Neural cell (in vitro differentiated cells): ENCODE measurements around the gene MAP2K6. TPM values are rescaled to one million over a fixed set of nuclear protein-coding genes. Genes with fewer than 3 reads are reported as not detected.

ENCODE experiments used
- H2AFZ ChIP-seq: fragments of 200-600, 300-800 bp; sonication (generic), shearing (Covaris generic); 2 replicates; pipeline ENCODE4 v1.6.0; 2014; ENCODE audit warnings: low read depth, mild to moderate bottlenecking, antibody characterized with exemption, low read length, moderate library complexity
- H3F3A ChIP-seq: fragments of 200-600 bp; shearing (Covaris generic); 2 replicates; pipeline ENCODE4 v1.6.1; 2016; ENCODE audit warnings: mild to moderate bottlenecking, moderate library complexity, mixed read lengths, antibody characterized with exemption, low read length; ENCODE audit not compliant: insufficient read depth, poor library complexity, severe bottlenecking
- H3K27ac ChIP-seq: fragments of 200-600, 300-800 bp; sonication (generic), shearing (Covaris generic); 2 replicates; pipeline ENCODE4 v1.5.1; 2014; ENCODE audit warnings: mild to moderate bottlenecking, low read length, moderate library complexity
- H3K27me3 ChIP-seq: fragments of 300-800, 200-600 bp; sonication (generic), shearing (Covaris generic); 2 replicates; pipeline ENCODE4 v1.6.0; 2014; ENCODE audit warnings: mild to moderate bottlenecking, low read depth, low read length, moderate library complexity; ENCODE audit not compliant: insufficient read depth
- H3K36me3 ChIP-seq: fragments of 300-800, 200-600 bp; sonication (generic), shearing (Covaris generic); 2 replicates; pipeline ENCODE4 v1.5.1; 2014; ENCODE audit warnings: mild to moderate bottlenecking, antibody characterized with exemption, low read length, moderate library complexity; ENCODE audit not compliant: insufficient read depth
- H3K4me2 ChIP-seq: fragments of 300-800, 200-600 bp; sonication (generic), shearing (Covaris generic); 2 replicates; pipeline ENCODE4 v1.6.0; 2014; ENCODE audit warnings: mild to moderate bottlenecking, low read length
- H3K4me3 ChIP-seq: fragments of 300-800, 200-600 bp; sonication (generic), shearing (Covaris generic); 2 replicates; pipeline ENCODE4 v1.5.1; 2014; ENCODE audit warnings: mild to moderate bottlenecking, low read length, moderate library complexity
- H3K79me2 ChIP-seq: fragments of 200-600 bp; shearing (Covaris generic); replicated peaks from 2 replicates; pipeline ENCODE4 v1.6.0; 2014; ENCODE audit warnings: mild to moderate bottlenecking, low read length, moderate library complexity; ENCODE audit not compliant: insufficient read depth
- H3K9ac ChIP-seq: fragments of 300-800, 200-600 bp; sonication (generic), shearing (Covaris generic); 2 replicates; pipeline ENCODE4 v1.6.1; 2016; ENCODE audit warnings: mild to moderate bottlenecking, low read length, mixed read lengths
- H3K9me2 ChIP-seq: fragments of 200-600 bp; shearing (Covaris generic); 2 replicates; pipeline ENCODE4 v1.6.1; 2016; ENCODE audit warnings: mild to moderate bottlenecking, low read length, mixed read lengths; ENCODE audit not compliant: insufficient read depth
- H3K9me3 ChIP-seq: fragments of 200-600, 300-800 bp; sonication (generic), shearing (Covaris generic); 2 replicates; pipeline ENCODE4 v1.6.1; 2016; ENCODE audit warnings: mild to moderate bottlenecking, mixed run types, low read length, moderate library complexity, mixed read lengths
- H4K20me1 ChIP-seq: fragments of 200-600 bp; shearing (Covaris generic); 2 replicates; pipeline ENCODE4 v1.6.1; 2016; ENCODE audit warnings: mild to moderate bottlenecking, mixed run types; ENCODE audit not compliant: insufficient read depth
- CTCF ChIP-seq: fragments of 450-650 bp; IDR thresholded peaks from 2 replicates; pipeline ENCODE4 v1.5.1; 2014; ENCODE audit warnings: antibody characterized with exemption, mild to moderate bottlenecking, moderate library complexity; ENCODE audit not compliant: poor library complexity, severe bottlenecking
- EP300 ChIP-seq: fragments of 450-650 bp; conservative IDR thresholded peaks from 2 replicates; pipeline ENCODE4 v1.6.1; 2014; ENCODE audit warnings: antibody characterized with exemption, mild to moderate bottlenecking, moderate library complexity; ENCODE audit not compliant: poor library complexity, severe bottlenecking
- EZH2 ChIP-seq: fragments of 200-600, 300-800 bp; shearing (Covaris generic), sonication (generic); IDR thresholded peaks from 2 replicates; pipeline ENCODE4 v1.6.1; 2014; ENCODE audit warnings: antibody characterized with exemption, low read length, borderline replicate concordance, mild to moderate bottlenecking; ENCODE audit not compliant: insufficient read depth, poor library complexity, severe bottlenecking
- MXI1 ChIP-seq: fragments of 450-650 bp; conservative IDR thresholded peaks from 2 replicates; pipeline ENCODE4 v1.6.1; 2014; ENCODE audit warnings: antibody characterized with exemption, mild to moderate bottlenecking; ENCODE audit not compliant: poor library complexity, severe bottlenecking
- POLR2AphosphoS5 ChIP-seq: IDR thresholded peaks from 2 replicates; pipeline ENCODE4 v1.6.1; 2012
- RAD21 ChIP-seq: fragments of 450-650 bp; conservative IDR thresholded peaks from 2 replicates; pipeline ENCODE4 v1.6.1; 2014; ENCODE audit warnings: antibody characterized with exemption, mild to moderate bottlenecking, moderate library complexity
- REST ChIP-seq: IDR thresholded peaks from 2 replicates; pipeline ENCODE4 v1.6.1; 2012; ENCODE audit warnings: borderline replicate concordance
- SMC3 ChIP-seq: fragments of 450-650 bp; conservative IDR thresholded peaks from 2 replicates; pipeline ENCODE4 v1.6.1; 2014; ENCODE audit warnings: antibody characterized with exemption, mild to moderate bottlenecking, moderate library complexity; ENCODE audit not compliant: poor library complexity
- TAF1 ChIP-seq: IDR thresholded peaks from 2 replicates; pipeline ENCODE4 v1.6.1; 2012; ENCODE audit warnings: low read depth
- polyA plus RNA-seq: library from polyadenylated mRNA; depleted of rRNA; stranded (reverse); fragments of >200 nt; gene quantifications from 2 replicates; pipeline ENCODE4 v1.2.3, GENCODE V29; 2014

Gene MAP2K6
- polyA plus RNA-seq, 1 donor from 2014 or later, result 10.5 TPM

- TF ChIP-seq EZH2 (no peak), EP300 (no peak)
- Histone ChIP-seq H3K36me3 (no peaks in the 10 kb centered on the region), H3K27ac (no peak overlapping the region), H3K9me2 (no peaks in the 10 kb centered on the region), H3K4me2 (no peak overlapping the region), H3K79me2 (no peaks in the 10 kb centered on the region), H3K9me3 (no peaks in the 10 kb centered on the region), H2AFZ (no peak overlapping the region), H3K4me3 (no peak overlapping the region), H3K27me3 (no peaks in the 10 kb centered on the region), H4K20me1 (no peaks in the 10 kb centered on the region), H3F3A (no peaks in the 10 kb centered on the region), H3K9ac (no peak overlapping the region)
Observed at GRCh38 chr17:69574257-69575197, 160.0 kb downstream of the MAP2K6 start.

GRCh38 chr17:69575346-69575761 lies 160.9 kb downstream of the MAP2K6 start:
- H3K9ac ChIP-seq, result no peak overlapping the region
- no peak for TF ChIP-seq REST
- TF ChIP-seq TAF1, result no peak
- no peak for TF ChIP-seq EZH2
- TF ChIP-seq MXI1, result no peak
- TF ChIP-seq EP300, result no peak
- no peak for TF ChIP-seq CTCF
- TF ChIP-seq POLR2AphosphoS5, result no peak
- no peak for TF ChIP-seq SMC3
- TF ChIP-seq RAD21, result no peak
- no peaks in the 10 kb centered on the region for H3F3A ChIP-seq
- no peaks in the 10 kb centered on the region for H3K36me3 ChIP-seq
- no peak overlapping the region for H3K4me3 ChIP-seq
- H4K20me1 ChIP-seq, result no peaks in the 10 kb centered on the region
- H2AFZ ChIP-seq, result no peak overlapping the region
- no peaks in the 10 kb centered on the region for H3K27me3 ChIP-seq
- no peaks in the 10 kb centered on the region for H3K9me3 ChIP-seq
- no peak overlapping the region for H3K27ac ChIP-seq
- no peaks in the 10 kb centered on the region for H3K79me2 ChIP-seq
- H3K4me2 ChIP-seq, result no peak overlapping the region
- H3K9me2 ChIP-seq, result no peaks in the 10 kb centered on the region
